Colonic mucosa (tissue), 4 donors: ENCODE measurements around the gene JPH2. TPM values are rescaled to one million over a fixed set of nuclear protein-coding genes. Genes with fewer than 3 reads are reported as not detected.

Experiments
- DNase-seq: peaks from one replicate; pipeline ENCODE4 v3.0.0-alpha.2; 2020
- H3K27ac ChIP-seq: fragments of 200-600 bp; one replicate; pipeline ENCODE4 v1.8.0; 2021
- H3K27me3 ChIP-seq: fragments of 200-600 bp; one replicate; pipeline ENCODE4 v1.8.0; 2021
- H3K36me3 ChIP-seq: fragments of 200-600 bp; one replicate; pipeline ENCODE4 v1.8.0; 2021
- H3K4me1 ChIP-seq: fragments of 200-600 bp; one replicate; pipeline ENCODE4 v1.8.0; 2021; ENCODE audit warnings: mild to moderate bottlenecking
- H3K4me3 ChIP-seq: fragments of 200-600 bp; one replicate; pipeline ENCODE4 v1.8.0; 2021
- H3K9ac ChIP-seq, 2 donors: one replicate each; pipeline ENCODE4 v1.7.0; 2013; ENCODE audit warnings: control low read depth in 2 of 2, low read depth in 2 of 2, low read length in 2 of 2
- H3K9me3 ChIP-seq: fragments of 200-600 bp; one replicate; pipeline ENCODE4 v1.8.0; 2021
- CTCF ChIP-seq: fragments of 200-600 bp; IDR thresholded peaks from one replicate; pipeline ENCODE4 v1.8.0; 2022; ENCODE audit warnings: antibody characterized with exemption, mild to moderate bottlenecking
- intact Hi-C: fragments of 100-400 bp; cut with DNase I; formaldehyde crosslinking; loops from one replicate; pipeline ENCODE4 v1.14.1; 2022
- total RNA-seq, 2 donors: library from RNA; stranded (reverse); fragmentation: NEBNext Ultra II Directional in 1 of 2; extraction: Animal tissue kit (Norgen Biotek cat#: 25700) in 1 of 2; gene quantifications; one replicate each; pipeline ENCODE4 v1.2.1, GENCODE V29; 2021
- donor health status: healthy.
- donor health status: DM: no; HTN: no; CAD: no.
- donor health status: DM: no; HTN: no; CAD: no.

The JPH2 gene
- total RNA-seq, 2 donors from 2014 or later = 1.3 to 13.8 TPM

- Histone ChIP-seq H3K9ac (peak within 1 kb of the TSS; percentile 99), H3K4me1 (peaks cover 3% of the 10 kb centered on the region), H3K27ac (peak within 1 kb of the TSS; percentile 99), H3K4me3 (peak within 1 kb of the TSS; percentile 89), H3K9me3 (no peaks in the 10 kb centered on the region), H3K27me3 (no peaks in the 10 kb centered on the region), H3K36me3 (no peaks in the 10 kb centered on the region)
- TF ChIP-seq CTCF = no peak
- intact Hi-C loops = loop anchor here (10.0 kb wide), 2 partner anchors 404 to 474 kb away; no protein-coding TSS in a partner anchor
- DNase-seq = peak; percentile 99
Observed at GRCh38 chr20:44210406-44211176, 23.6 kb upstream of the JPH2 start, which contains the start of gene OSER1. Gene OSER1 (minus strand): TSS chr20:44210771. CDS start chr20:44206957, 3,814 bp downstream.

DNA sequence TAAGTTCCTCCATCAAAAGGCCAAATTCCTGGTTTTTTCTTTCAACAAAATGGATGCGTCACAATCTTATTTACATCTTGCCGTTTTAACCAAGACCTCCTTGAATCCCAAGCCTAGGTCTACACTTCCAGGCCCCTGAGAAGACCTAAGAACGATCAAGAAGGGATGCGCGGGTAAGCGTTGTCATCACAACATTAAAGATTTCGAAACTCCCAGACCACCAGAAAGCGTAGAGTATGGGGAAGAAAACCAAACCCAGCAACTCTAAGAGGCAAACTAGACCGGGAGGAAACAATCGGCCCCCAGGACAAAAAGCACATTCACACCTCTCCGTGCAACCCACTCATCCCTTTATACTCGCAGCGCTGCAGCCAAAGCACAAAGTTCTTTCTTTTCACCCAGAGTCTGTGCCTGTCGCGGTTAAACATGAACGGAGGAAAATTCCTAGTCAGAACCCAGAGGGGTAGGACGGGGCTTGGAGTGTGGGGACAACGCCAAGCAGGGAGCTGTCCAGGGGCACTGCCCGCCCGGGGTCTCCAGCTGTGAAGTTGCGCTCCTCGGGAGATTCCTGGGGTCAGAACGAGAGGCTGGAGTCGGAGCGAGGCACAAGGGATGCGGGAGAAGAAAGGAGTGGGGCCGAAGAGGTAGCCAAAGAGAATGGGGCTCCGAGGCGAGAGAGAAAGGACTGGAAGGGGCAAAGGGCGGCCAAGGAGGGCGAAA lies 22.9 kb upstream of the JPH2 start:
- H3K9me3 ChIP-seq = no peaks in the 10 kb centered on the region
- H3K9ac ChIP-seq = peak overlapping the region; percentile 99
- DNase-seq = peak; percentile 68
- TF ChIP-seq CTCF = no peak
- intact Hi-C loops = loop anchor here (10.0 kb wide), 2 partner anchors 405 to 475 kb away; no protein-coding TSS in a partner anchor
- peaks cover 7% of the 10 kb centered on the region for H3K36me3 ChIP-seq
- H3K27me3 ChIP-seq = no peaks in the 10 kb centered on the region
- peak overlapping the region; percentile 89 for H3K4me3 ChIP-seq
- peak overlapping the region; percentile 99 for H3K27ac ChIP-seq
- H3K4me1 ChIP-seq = peaks cover 3% of the 10 kb centered on the region

DNA sequence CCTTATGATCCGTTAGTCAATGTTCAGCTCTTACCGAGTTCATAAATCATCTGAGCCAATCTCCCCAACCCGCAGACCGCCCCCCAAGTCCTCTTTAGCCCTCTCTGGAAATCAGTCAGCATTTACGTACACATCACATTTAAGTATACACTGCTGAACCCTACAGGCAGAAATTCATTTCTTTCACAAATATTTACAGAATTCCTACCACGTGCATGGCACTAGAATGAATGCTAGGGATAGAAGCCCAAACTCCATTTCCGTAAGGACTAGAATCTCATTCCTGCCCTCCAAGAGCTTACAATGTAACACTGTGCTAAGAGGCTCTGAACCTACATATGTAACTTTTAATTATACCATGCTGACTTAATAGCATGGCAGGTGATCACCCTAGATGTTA lies 21.8 kb upstream of the JPH2 start:
- no peak for TF ChIP-seq CTCF
- Histone ChIP-seq H3K9ac (peak overlapping the region in 1 of 2 donors; percentile 99), H3K4me1 (peaks cover 3% of the 10 kb centered on the region), H3K36me3 (peaks cover 7% of the 10 kb centered on the region), H3K27me3 (no peaks in the 10 kb centered on the region), H3K9me3 (no peaks in the 10 kb centered on the region), H3K4me3 (peak overlapping the region; percentile 89), H3K27ac (no peak overlapping the region)
- intact Hi-C loops = no loop called here
- DNase-seq = no peak

DNA sequence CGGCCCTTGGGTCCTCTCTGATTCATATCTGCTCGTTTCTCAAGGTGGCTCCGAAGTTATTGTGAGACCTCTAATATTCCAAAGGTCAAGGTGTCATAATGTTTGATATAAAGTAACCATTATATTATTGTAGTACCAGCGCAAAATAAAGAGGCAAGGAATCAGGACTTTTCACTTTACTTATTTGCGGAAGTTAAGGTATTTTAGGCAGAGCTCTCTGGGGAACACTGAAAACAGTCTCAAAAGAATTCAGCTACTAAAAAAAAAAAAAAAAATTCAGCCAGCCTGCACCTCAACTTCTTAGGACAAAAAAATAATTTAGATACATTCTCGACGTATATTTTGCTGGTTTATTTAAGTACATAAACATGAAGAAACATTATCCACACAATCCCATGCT lies 21.2 kb upstream of the JPH2 start:
- H3K9me3 ChIP-seq = no peaks in the 10 kb centered on the region
- peak overlapping the region in 1 of 2 donors; percentile 99 for H3K9ac ChIP-seq
- no peak for DNase-seq
- no peak for TF ChIP-seq CTCF
- H3K4me1 ChIP-seq = peaks cover 3% of the 10 kb centered on the region
- H3K4me3 ChIP-seq = no peak overlapping the region
- no peaks in the 10 kb centered on the region for H3K27me3 ChIP-seq
- intact Hi-C loops = no loop called here
- H3K27ac ChIP-seq = no peak overlapping the region
- H3K36me3 ChIP-seq = peaks cover 7% of the 10 kb centered on the region

DNA sequence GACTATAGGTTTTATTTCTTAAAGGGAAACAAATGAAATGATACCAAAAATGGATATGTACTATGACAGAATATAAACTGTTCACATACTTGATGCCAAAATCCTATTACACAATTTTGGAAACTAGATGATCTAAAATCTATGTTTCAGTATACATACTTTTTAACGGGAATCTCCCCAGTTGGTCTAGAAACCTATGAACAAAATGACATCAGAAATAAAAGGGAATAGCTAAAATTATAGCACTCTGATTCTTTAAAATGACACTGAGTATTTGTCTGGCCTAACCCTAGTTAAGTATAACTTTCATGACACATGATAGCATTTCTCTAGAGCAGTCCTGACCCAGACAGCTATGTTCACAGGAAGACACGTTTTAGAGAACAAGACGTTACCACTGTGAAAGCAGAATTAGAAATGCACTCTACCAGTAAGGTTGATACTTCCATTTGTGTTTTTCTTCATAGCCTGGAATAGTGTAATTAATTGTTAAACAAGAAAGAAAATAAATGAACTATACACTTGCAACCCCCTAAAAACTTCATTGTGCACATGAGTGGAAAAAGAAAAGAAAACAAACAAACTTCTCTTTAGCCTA lies 20.2 kb upstream of the JPH2 start:
- Histone ChIP-seq H3K27me3 (no peaks in the 10 kb centered on the region), H3K9ac (no peak overlapping the region), H3K27ac (no peak overlapping the region), H3K4me1 (peaks cover 3% of the 10 kb centered on the region), H3K4me3 (no peak overlapping the region), H3K9me3 (no peaks in the 10 kb centered on the region), H3K36me3 (peaks cover 7% of the 10 kb centered on the region)
- intact Hi-C loops = no loop called here
- no peak for DNase-seq
- TF ChIP-seq CTCF = no peak
